GM21515 (cell line): ENCODE results near the gene DERL3.

Experiments
- ATAC-seq: cut with Tn5 transposase; IDR thresholded peaks from one replicate; pipeline ENCODE4 v1.9.1; 2021; ENCODE audit not compliant: unreplicated experiment

DERL3 gene

DNA sequence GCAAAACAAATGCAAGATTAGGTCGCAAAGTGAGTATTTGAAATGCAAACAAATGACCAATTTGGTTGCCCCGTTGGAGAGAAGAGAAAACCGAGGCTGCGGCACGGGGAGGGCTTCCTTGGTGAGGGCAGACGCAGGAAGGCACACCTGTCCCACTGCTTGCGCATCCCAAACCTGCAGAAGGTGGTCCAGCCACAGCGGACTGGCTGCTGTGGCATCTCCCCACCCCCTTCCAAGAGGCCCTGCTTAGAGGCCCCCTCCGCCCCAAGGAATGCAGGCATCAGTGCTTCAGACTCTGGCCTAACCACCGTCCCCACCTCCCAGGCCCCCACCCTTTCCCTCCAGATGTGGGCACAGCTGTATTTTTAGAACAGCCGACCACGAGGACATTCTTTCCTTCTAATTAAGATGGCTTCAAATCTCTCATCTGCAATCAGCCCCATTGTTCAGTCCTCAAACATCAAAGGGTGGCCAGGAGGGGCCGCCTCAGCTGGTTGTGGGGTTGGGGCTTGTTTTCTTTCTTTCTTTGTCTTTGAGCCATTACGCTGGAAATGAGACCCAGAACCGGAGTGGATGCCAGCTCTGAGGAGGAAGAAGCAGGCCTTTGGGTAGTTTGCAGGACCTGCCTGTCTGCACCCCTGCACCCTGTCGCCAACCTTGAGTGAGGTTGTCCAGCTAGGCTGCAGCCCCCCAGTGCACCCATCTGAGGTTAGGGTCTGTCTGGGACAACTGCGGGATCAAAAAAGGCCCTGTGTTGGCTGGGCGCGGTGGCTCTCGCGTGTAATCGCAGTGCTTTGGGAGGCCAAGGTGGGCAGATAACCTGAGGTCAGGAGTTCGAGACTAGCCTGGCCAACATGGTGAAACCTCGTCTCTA is 9.4 kb upstream of the DERL3 start:
- ATAC-seq = no peak

DNA sequence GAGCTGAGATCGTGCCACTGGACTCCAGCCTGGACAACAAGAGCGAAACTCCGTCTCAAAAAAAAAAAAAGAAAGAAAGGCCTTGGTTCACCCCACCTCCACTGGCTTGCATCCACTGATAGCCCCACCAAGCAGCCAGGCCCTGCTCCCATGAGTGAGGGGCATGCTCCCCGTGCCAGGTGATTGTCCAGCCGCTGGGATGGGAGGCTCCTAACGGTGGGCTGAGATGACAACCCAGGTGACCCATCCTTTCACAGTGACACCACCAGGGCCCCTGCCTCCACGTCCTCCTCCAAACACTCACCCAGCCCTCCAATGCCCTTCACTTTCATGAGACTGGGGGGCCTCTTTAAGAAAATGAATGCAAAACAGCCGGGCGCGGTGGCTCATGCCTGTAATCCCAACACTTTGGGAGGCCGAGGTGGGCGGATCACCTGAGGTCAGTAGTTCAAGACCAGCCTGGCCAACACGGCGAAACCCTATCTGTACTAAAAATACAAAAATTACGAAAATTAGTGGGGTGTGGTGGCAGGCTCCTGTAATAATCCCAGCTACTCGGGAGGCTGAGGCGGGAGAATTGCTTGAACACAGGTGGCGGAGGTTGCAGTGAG is 8.6 kb upstream of the DERL3 start:
- no peak for ATAC-seq

DNA sequence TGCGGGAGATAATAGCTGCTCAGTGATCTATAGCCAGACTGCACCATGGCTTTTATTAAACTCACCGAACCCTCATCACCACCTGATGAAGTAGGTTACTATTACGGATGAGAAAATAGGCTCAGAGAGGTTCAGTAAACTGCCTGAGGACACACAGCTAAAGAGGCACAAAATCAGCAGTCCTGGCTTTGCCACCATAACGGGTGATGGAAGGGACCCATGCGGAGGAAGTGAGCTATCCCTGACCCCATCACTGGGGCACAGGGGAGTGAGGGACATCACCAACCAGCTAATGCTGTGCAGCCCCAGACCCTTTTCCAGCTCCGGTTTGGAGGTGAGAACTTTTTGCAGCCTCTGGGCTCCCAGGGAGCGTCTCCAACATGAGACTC is 7.3 kb upstream of the DERL3 start:
- ATAC-seq = no peak

DNA sequence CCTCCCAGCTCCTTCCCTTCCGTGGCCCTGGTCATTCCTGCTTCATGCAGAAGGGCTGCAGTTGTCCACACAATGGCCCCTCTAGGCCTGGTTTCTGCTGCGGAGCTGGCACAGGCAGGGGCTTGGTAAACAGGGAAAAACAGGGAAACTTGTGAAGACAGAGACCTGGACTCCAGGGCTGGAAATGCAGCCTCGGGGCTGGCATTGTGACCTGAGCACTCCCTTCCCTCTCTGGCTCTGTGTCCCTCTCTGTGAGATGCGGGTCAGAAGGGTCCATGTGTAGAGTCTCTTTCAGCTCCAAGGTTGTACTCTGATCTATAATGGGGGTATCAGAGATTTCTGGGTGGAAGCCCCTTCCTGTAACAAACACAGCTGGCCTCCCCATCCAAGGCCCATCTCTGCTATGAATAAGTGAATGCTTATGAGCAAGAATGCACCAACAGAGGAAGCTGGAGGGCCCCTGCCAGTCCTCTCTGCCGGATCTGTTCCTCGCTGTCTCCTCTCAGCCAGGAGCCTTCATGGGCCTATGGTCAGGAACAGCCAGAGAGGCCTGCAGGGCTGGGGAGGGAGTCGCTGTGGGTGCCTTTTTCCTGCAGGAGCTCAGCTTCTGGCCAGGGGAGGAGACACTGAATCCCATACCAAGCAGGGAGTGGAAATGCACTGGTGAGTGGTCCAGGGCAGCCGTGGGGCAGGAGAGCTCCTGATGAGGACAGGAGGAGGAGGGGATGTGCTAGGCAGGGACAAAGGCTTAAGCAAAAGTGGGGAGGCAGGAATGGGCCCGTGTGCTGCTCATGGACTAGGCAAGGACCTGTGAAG is 6.7 kb upstream of the DERL3 start:
- no peak for ATAC-seq

DNA sequence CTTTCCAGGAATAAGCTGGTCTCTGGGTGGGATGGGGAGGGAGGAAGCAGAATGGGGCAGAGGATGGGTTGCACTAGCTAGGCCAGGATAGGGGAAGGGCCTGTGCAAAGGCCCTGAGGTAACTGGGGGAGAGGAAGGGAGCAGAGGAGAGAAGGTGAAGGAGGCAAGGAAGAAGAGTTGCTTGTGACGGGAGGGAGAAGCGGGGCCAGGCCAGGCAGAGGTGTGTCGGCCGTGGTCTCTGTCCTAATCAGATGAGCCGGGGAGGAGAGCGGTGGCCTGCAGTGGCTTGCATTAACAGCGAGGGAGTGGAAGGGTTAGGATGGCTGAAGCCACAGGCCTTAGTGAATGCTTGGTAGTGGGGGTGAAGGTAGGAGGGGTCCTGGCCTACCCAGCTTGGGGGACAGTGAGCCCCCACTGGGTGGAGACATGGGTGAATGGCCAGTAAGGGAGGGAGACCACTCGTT is 6.0 kb upstream of the DERL3 start:
- ATAC-seq = no peak

DNA sequence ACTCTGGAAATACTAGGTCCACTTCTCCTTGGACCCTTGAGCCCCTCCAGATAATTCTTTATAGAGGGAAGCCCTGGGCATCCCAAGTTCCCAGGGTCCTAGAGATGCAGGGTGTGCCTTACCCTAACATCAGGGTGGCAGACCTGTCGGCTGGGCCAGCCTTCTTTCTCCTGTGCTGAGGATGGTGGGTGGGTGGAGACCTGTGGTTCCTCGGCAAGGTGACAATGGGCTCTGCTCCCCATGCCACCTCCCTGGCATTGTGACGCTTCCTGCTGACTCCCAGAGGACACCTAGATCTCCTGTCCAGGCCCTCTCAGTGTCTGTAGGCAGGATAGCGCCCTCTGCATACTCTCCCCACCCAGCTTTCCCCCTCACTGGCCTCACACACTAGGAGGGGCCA is 3.8 kb upstream of the DERL3 start:
- ATAC-seq = no peak

DNA sequence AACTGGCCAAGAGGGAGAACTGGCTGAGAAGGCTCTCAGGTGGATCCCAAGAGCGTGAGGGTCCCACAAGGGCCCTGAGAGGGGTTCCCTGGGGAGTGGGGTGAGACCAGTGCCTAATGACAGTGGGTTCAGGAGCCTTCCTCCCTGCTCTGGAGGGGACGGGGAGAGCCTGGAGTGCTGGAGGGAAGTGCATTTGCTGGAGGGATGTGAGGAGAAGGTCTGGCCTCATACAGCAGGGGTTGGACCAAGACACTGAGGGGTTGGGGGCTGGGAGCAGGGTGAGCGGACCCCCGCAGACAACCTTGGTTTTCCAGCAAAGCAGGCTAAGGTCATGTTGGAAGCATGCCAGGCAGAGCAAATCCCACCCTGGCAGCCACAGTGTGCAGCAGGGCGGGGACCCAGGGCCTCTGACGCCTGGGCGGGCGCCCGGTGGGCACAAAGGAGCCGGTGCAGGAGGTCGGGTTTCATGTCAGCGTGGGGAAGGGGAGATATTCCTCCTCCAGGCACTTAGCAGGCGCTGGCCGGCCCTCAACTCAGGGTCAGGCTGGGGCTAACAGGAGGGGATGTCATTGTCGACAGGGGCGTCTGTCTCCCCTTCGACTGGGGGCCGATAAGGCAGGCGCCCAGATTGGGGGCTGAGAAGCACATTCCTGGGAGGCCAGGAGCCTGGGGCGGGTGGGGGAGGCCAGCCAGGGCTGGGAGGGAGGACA is 3.1 kb upstream of the DERL3 start:
- ATAC-seq = no peak

DNA sequence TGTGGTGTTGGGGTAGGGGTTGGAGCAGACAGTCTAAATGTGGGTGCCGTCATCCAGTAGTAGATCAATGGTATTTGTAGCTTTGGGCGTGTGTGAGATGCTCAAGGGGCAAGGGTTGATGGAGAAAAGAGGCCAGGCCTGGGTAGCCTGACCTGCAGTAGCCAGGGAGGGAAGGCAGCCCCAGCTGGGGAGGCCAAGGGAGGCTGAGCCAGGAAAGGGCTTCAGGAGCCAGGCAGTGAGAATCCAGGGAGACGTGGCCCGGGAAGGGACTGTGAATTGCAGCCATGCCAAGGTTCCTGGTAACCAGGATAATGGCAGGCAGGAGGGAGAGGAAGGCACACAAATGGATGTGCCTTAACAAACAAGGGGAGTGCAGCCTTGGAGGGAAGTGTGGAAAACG is 2.5 kb upstream of the DERL3 start:
- no peak for ATAC-seq

DNA sequence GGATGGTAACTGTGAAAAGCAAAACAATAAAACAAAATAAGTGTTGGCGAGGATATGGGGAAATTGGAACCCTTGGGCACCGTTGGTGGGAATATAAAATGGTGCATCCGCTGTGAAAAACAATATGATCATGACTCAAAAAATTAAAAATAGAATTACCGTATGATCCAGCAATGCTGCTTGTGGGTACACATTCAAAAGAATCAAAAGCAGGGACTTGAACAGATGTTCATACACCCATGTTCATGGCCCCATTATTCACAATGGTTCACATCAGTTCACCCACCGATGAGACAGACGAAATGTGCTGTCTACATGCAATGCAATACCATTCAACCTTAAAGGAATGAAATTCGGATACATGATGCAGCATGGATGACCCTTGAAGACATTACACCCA is 1.2 kb upstream of the DERL3 start:
- no peak for ATAC-seq

DNA sequence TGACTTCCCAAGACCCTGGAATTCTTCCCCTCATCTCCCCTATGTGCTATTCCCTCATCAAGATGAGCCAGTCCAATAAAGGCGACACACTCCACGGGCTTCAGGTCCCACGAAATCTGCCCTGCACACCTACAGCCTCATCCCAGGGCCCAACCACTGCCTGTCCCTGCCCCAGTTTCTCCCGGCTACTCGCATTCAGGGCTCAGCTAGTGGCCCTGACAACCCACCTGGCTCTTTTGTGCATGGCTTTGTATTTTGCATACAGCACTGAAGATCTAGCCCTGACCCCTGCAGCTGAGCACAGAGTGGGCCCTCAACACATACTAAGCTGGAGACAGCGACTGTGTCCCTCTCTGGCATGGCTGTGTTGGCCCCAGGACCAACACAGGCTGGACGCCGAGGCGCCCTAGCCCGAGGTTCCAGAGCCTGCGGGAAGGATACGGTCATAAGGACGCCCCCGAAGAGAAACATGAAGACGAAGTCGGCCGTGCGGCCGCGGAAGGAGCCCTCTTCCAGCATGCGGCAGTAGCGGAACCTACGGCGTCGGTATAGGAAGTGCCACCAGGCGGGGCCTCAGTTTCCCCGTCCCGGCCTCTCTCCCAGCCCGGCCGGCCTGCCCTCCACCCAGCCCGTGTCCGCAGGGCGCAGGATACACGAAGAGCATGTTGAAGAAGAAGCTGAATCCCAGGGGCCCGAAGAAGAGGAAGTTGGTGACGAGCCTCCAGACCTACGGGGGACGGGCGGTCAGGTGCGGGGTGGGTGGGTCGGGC is 710 bp downstream of the DERL3 start:
- ATAC-seq = peak; percentile 5

DNA sequence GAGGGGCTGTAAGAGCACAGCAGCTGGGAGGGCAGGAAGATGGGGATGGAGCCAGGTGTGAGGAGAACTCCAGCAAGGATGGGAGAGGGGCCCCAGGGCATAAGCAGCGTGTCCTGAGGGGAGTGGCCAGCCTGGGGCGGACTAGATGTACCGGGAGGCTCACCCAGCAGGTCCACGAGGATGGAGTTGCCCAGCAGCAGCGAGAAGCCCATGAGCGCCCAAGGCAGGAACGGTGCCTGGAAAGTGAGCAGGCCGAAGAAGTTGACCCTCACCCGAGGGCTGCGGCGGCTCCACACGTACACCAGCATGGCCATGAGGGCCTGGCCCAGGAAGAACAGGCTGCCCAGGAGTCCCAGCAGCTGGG is 1.3 kb downstream of the DERL3 start:
- ATAC-seq = no peak

DNA sequence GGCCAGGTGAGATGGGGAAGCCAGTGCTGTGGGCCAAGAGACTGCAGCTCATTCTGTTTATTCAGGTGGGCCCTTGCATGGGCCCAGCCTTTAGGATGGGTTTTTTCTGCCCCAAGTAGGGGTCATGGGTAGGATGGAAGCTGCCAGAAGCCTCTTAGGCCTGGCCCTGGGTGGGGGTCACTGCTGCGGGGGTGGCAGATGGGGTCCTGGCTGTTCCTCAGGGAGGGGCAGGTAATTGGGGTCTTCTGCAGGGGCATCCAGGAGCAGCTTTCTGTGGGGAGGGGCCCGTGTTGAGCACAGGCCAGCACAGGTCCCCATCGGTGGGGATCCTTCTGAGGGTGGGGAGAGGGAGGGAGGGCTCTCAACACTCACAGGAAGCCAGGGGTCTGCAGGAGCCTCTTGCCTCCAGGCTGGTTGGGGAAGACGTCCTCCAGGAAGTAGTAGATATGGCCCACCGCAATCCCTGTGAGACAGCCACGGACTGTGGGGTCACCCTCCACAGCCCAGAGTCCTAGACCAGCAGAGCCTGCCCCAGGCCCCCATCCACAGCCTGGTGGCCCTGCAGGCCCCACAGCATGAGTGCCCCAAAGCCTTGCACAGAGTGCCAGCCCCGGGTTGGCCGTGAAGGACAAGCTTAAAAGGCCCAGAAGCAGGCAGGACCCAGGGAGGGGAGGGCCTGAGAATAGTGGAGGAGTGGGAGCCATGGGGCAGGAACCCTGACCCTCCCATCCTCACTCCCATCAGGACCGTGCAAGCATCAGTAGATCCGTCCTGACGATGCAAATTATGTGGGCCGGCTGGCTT is 1.9 kb downstream of the DERL3 start:
- no peak for ATAC-seq

DNA sequence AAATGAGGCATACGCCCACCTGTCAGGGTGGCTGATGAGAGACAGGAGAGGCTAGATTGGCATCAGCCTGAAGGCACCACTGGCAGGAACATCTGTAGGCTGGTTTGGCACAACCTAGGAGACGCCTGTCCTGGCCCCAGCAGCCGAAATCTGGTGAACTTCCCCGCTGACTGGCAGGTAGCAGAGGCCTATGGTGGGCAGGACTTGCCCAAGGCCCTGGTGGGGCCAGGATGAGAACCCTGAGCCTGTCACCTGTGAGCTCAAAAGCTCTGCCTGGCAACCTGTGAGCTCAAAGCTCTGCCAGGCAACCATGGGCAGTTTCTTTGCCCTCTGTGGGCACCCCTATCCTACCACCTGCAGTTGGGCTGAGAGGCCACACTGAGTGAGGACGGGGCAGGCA is 2.5 kb downstream of the DERL3 start:
- ATAC-seq = no peak

DNA sequence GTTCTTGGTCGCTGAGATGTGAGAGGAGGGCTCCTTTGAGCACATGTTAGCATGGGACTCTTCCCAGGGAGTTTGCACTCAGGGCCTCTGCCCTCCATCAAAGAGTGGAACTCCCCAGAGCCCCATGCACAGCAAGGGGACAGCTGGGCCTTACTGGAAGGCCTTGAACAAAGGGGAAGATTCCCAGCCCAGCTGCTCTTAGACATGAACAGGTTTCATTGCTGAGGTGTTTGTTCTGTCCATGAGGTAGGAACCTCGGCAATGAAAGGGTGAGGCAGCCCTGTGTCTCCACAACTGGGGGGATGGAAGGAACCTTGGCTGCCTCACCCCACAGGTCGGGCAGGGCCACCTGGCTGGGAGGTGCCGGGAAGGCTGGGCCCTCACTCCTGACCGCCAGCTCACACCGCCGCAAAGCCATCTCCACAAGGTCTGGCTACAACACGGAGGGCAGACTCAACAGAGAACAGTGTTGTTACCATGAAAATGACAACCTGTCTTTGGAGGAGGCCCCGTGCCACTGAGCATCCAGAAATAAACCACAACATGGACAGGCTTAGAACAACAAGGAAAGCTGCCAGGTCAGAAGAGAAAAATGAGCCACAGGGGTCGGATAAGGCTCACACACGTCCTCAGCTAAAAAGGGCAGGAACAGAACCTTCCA is 3.2 kb downstream of the DERL3 start:
- no peak for ATAC-seq

DNA sequence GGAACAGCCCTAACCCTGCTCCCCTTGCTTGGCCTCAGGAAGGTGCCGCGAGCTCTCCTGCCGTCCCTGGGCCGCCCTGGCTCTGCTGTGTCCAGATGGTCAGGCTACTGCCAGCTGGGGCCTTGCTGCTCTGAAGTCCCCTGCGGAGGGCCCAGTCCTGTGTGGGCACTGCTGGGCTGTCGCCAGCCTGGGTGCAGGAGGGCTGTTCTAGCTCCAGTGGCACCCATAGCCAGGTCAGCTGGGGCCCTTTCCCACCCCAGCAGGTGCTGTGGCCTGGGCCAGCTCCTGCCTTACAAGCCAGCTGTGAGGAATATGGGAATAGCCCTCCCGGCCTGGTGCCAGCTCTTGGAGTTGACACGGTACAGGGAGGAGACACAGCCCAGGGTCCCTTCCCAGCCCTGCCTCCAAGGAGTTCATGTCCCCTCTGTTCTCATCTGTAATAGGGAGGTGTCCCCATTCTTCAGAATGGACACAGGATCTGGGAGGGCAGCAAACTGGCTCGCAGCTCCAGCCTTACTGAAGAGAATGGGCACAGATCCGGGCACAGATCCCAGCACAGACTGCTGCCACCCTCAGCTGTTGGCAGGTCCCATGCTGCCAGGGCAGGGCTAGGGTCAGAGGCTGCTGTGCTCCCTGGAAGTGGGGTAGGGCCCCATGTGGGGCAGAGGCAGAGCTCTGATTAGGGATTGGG is 3.9 kb downstream of the DERL3 start:
- ATAC-seq = no peak

DNA sequence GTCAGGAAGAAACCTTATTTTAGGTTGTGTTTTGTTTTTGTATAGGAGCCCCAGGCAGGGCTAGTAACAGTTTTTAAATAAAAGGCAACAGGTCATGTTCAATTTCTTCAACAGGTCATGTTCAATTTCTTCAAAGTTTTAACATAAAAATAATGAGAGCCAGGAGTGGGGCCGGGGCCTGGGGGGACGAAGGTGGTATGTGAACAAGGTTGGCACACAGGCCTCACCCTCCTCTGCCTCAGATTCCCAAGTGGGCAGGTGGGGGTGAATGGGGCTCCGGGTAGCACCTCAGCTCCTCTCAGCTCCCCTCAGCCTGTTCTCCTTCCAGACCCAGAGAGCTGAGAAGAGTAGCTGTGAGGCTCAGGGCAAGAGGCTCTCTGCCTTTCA is 4.4 kb downstream of the DERL3 start:
- no peak for ATAC-seq

DNA sequence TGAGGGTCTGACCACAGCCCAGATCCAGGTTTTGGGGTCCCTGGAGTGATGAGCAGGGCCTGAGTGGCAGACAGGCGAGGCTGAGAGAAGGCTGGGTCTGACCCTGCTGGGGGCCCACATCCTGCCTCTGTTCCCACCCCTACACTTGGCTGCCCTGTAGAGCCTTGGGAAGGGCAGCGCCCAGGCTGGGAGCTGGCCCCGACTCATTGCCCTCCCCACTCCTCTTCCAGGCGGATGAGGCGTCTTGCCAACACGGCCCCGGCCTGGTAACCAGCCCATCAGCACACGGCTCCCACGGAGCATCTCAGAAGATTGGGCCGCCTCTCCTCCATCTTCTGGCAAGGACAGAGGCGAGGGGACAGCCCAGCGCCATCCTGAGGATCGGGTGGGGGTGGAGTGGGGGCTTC is 4.9 kb downstream of the DERL3 start:
- no peak for ATAC-seq

DNA sequence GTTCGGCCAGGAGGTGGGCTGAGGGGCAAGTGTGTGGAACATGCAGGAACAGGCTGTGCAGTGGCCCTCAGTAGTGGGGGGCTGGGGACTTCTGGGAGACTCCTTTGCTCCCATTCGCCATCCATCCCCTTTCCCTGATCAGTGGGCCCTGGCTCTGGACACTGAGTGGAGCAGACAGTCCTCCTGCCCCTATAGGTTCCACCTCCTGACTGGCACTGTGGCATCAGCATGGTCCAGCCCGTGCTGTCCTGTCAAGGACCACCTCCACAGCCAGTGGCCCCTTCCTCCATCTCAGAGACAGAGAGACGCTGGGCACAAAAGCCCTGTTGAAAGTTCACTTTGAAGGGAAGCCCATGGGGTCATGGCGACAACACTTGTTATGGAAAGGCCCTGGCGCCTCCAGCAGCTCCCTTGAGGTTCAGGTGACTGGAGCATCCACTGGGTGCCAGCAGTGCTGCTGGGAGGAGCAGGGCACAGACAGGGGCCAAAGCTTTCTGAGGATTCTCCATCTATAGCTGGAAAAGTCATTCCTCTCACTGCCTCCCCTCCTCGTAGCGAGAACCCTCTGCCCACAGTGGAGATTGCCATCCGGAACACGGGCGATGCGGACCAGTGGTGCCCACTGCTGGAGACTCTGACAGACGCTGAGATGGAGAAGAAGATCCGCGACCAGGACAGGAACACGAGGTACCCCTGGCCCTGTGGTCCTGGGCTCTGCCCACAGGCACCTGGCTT is 5.6 kb downstream of the DERL3 start:
- ATAC-seq = no peak
